HCT116 (cell line): ENCODE results near the gene CCDC137. TPM values are rescaled to one million over a fixed set of nuclear protein-coding genes. Genes with fewer than 3 reads are reported as not detected.

Source experiments
- ATAC-seq: fragments of 200-7000 bp; cut with Tn5 transposase; 2 replicates; pipeline ENCODE4 v1.9.1; 2020; ENCODE audit warnings: mild to moderate bottlenecking, moderate library complexity
- BruUV-seq: library from RNA; stranded (reverse); fragments of 400-500 nt; replicated peaks from 2 replicates; lab custom pipeline; 2021; lab: Mats Ljungman, UMichigan
- CTCF ChIA-PET: fragments of 300-600 bp; sonication (Branson Sonifier 250); formaldehyde crosslinking; loops from one replicate; lab custom pipeline; 2021; ENCODE audit warnings: antibody characterized with exemption; lab: Charles Lee
- POLR2A ChIA-PET: fragments of 300-600, 350-600 bp; sonication (Branson Sonifier 250); formaldehyde crosslinking; loops from one replicate; lab custom pipeline; 2021; ENCODE audit warnings: antibody characterized with exemption; lab: Charles Lee
- RAD21 ChIA-PET, 2 experiments: fragments of 300-600 bp; sonication (Branson Sonifier 250); formaldehyde crosslinking; loops; one replicate each; lab custom pipeline; 2023; ENCODE audit warnings: low total read pairs in 2 of 2; ENCODE audit not compliant: uncharacterized antibody in 2 of 2, unreplicated experiment in 2 of 2, low non-redundant PET in 1 of 2; lab: Charles Lee
- DNase-seq: peaks from one replicate; pipeline ENCODE4 v3.0.0-alpha.2; 2010; ENCODE audit warnings: low read depth, low spot score
- H2AFZ ChIP-seq: fragments of 200-600 bp; shearing (Covaris generic), sonication (generic); 2 replicates; pipeline ENCODE4 v1.6.1; 2017; ENCODE audit warnings: low read depth, mixed run types, mixed read lengths, antibody characterized with exemption, low read length; ENCODE audit not compliant: poor library complexity, severe bottlenecking
- H3K27ac ChIP-seq: 2 replicates; pipeline ENCODE4 v1.5.1; 2012; ENCODE audit warnings: low read depth, low read length
- H3K27me3 ChIP-seq: fragments of 200-600 bp; sonication (generic); 2 replicates; pipeline ENCODE4 v1.6.1; 2016; ENCODE audit warnings: mixed run types, low read length, mixed read lengths; ENCODE audit not compliant: insufficient read depth
- H3K36me3 ChIP-seq, 2 experiments: fragments of 200-500 bp in 1 of 2; fragments of 200-600 bp in 1 of 2; sonication (Bioruptor generic) in 1 of 2; sonication (generic) in 1 of 2; 2 replicates each; pipeline versions ENCODE4 v1.5.1 to v1.6.1; 2014 to 2016; ENCODE audit warnings: low read length in 2 of 2, inconsistent platforms in 1 of 2, mixed read lengths in 1 of 2, mixed run types in 1 of 2; ENCODE audit not compliant: insufficient read depth in 2 of 2, control insufficient read depth in 1 of 2
- H3K4me1 ChIP-seq, 2 experiments: fragments of 200-600 bp in 1 of 2; sonication (generic) in 1 of 2; 2 replicates each; pipeline versions ENCODE4 v1.5.1 to v1.6.1; 2012 to 2017; ENCODE audit warnings: low read length in 2 of 2, inconsistent platforms in 1 of 2, mild to moderate bottlenecking in 1 of 2, mixed read lengths in 1 of 2, mixed run types in 1 of 2, moderate library complexity in 1 of 2; ENCODE audit not compliant: insufficient read depth in 2 of 2, control insufficient read depth in 1 of 2
- H3K4me2 ChIP-seq: fragments of 200-600 bp; sonication (generic); 2 replicates; pipeline ENCODE4 v1.6.1; 2017; ENCODE audit warnings: mixed run types, low read length, mixed read lengths
- H3K4me3 ChIP-seq, 2 experiments: fragments of 200-600 bp in 1 of 2; sonication (generic) in 1 of 2; replicated peaks in 1 of 2; 2 replicates each; pipeline ENCODE4 v1.5.1; 2011 to 2016; ENCODE audit warnings: low read length in 2 of 2, control low read depth in 1 of 2, low read depth in 1 of 2, mild to moderate bottlenecking in 1 of 2, mixed read lengths in 1 of 2, mixed run types in 1 of 2
- H3K79me2 ChIP-seq: fragments of 200-600 bp; sonication (generic); 2 replicates; pipeline ENCODE4 v1.6.1; 2017; ENCODE audit warnings: mild to moderate bottlenecking, mixed run types, low read length, moderate library complexity, mixed read lengths; ENCODE audit not compliant: insufficient read depth
- H3K9ac ChIP-seq: fragments of 200-600 bp; sonication (generic); 2 replicates; pipeline ENCODE4 v1.6.1; 2016; ENCODE audit warnings: low read length, mixed read lengths
- H3K9me2 ChIP-seq: fragments of 200-600 bp; sonication (generic), shearing (Covaris generic); 2 replicates; pipeline ENCODE4 v1.6.1; 2017; ENCODE audit warnings: mixed run types, mild to moderate bottlenecking, moderate library complexity; ENCODE audit not compliant: insufficient read depth
- H3K9me3 ChIP-seq, 2 experiments: fragments of 200-500 bp in 1 of 2; fragments of 200-600 bp in 1 of 2; sonication (Bioruptor generic) in 1 of 2; sonication (generic) in 1 of 2; 2 replicates each; pipeline ENCODE4 v1.6.1; 2014 to 2017; ENCODE audit warnings: low read length in 2 of 2, mixed read lengths in 2 of 2, inconsistent platforms in 1 of 2, low read depth in 1 of 2, mild to moderate bottlenecking in 1 of 2, mixed run types in 1 of 2, moderate library complexity in 1 of 2; ENCODE audit not compliant: control insufficient read depth in 1 of 2, insufficient read depth in 1 of 2
- H4K20me1 ChIP-seq: fragments of 200-600 bp; sonication (generic), shearing (Covaris generic); 2 replicates; pipeline ENCODE4 v1.6.1; 2017; ENCODE audit warnings: mixed run types, mild to moderate bottlenecking, moderate library complexity; ENCODE audit not compliant: insufficient read depth
- CBX3 ChIP-seq: IDR thresholded peaks from 2 replicates; pipeline ENCODE4 v1.6.1; 2012; ENCODE audit warnings: low read depth
- EZH2 ChIP-seq: fragments of 200-600 bp; sonication (generic); IDR thresholded peaks from 2 replicates; pipeline ENCODE4 v1.6.1; 2017; ENCODE audit warnings: antibody characterized with exemption, mixed run types
- FOSL1 ChIP-seq: IDR thresholded peaks from 2 replicates; pipeline ENCODE4 v1.6.1; 2012; ENCODE audit warnings: low read depth
- POLR2A ChIP-seq: IDR thresholded peaks from 2 replicates; pipeline ENCODE4 v1.7.0; 2011; ENCODE audit warnings: borderline replicate concordance; ENCODE audit not compliant: insufficient read depth, insufficient read length; ENCODE audit errors: extremely low read depth
- SIN3A ChIP-seq: IDR thresholded peaks from 2 replicates; pipeline ENCODE4 v1.6.1; 2012; ENCODE audit warnings: low read depth
- TCF7L2 ChIP-seq: IDR thresholded peaks from 2 replicates; pipeline ENCODE4 v1.7.0; 2011; ENCODE audit warnings: borderline replicate concordance, inconsistent platforms; ENCODE audit not compliant: insufficient read depth, insufficient read length; ENCODE audit errors: extremely low read depth
- YY1 ChIP-seq: IDR thresholded peaks from 2 replicates; pipeline ENCODE4 v1.6.1; 2011; ENCODE audit warnings: low read length, low read depth, moderate library complexity, mild to moderate bottlenecking; ENCODE audit not compliant: insufficient replicate concordance; ENCODE audit errors: extremely low read depth
- intact Hi-C: fragments of 100-400 bp; cut with micrococcal nuclease; formaldehyde crosslinking; loops from 2 replicates; pipeline ENCODE4 v1.10.0; 2022
- total RNA-seq: library from RNA; stranded (reverse); gene quantifications from one replicate; pipeline ENCODE4 v1.2.1, GENCODE V29; 2021; ENCODE audit not compliant: unreplicated experiment
- TF ChIP-seq, protein P1 (sequence below): IDR thresholded peaks from 2 replicates; pipeline ENCODE4 v1.6.1; 2012; ENCODE audit warnings: low read depth
- TF ChIP-seq, protein P2 (sequence below): IDR thresholded peaks from 2 replicates; pipeline ENCODE4 v1.6.1; 2011; ENCODE audit warnings: mild to moderate bottlenecking, low read length, moderate library complexity; ENCODE audit not compliant: insufficient replicate concordance; ENCODE audit errors: extremely low read depth
- TF ChIP-seq, protein P3 (sequence below): IDR thresholded peaks from 2 replicates; pipeline ENCODE4 v1.6.1; 2012

CCDC137 gene
- total RNA-seq, 1 experiment from 2014 or later = 77.5 TPM

DNA sequence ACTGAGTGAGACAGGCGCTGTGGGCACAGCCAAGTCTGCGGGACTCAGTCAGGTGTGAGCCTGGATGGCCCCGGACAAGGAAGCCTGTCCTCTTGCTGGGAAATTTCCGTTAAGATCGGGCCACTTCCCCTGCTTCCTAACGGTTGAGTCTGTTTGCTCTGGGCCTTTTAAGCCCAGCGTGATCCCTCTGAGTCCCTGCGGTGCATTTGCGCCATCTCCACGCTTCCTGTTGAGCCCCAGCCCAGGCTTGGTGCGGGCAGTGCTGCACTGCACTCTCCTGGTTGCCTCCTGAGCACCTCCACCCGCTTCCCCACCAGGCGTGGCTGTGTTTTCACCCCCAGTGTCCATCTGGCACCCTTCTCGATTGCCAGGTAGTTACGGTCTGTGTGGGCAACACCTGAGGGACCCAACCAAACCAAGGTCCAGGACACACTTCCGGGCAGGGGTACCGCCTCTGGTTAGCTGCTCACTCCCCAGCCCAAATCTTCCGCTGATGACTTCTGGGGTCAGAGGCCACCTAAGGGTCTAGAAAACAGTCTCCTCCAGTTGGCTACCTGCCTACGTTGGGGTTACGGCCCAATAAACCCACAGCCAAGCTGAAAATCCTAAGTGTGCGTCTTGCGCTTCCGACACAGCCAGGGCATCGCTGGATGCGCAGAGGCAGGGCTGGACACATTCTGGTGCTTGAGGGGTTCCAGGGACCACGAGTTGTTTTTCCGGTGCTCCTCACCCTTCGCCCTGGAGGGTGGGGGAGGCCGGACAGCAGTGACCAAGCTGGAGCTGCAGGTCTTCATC, 44.2 kb downstream of the CCDC137 start:
- H3K27ac ChIP-seq = peak overlapping the region; percentile 96
- no peak for ATAC-seq

DNA sequence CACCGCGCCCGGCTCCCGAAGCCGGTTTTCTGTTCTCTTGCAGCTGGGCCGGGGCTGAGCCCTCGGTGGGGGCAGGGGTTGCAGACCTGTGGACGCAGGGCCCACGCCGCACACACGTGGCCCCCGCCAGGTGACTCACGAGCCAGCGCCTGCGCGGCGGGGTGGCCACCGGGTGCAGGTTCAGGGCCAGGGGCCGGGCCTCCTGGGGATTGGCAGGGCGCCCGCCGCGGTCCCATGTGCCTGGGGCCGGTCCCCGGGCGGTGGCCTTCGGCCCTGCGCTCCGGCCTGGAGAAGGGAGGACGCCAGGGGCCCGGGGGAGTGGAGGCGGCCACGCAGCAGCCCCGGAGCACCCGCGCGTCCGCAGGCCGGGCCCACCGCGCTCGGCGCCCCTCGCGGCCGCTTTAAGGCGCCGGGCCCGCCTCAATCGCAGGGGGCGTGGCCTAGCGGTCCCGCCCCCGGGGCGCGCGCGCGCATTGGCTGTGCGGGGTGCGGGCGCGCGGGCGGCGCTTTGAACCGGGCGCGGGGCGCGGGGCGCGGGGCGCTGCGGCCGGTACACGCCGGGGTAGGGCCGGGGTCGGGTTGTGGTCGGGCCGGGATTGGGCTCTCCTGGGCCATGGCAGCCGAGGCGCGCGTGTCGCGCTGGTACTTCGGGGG, 45.4 kb downstream of the CCDC137 start, which contains the start of gene SLC25A10:
TSS of gene SLC25A10 (plus strand) at position 471 of the 654 bp plus-strand sequence. CDS start at position 614, 143 bp downstream.
- peak within 1 kb of the TSS; percentile 96 for H3K27ac ChIP-seq
- H2AFZ ChIP-seq = no peak within 1 kb of the TSS
- no peaks in the 10 kb centered on the region for H4K20me1 ChIP-seq
- peaks cover 4 to 16% of the 10 kb centered on the region in 2 experiments; a peak in 3 of 4 replicates for H3K36me3 ChIP-seq
- H3K4me3 ChIP-seq = peak within 1 kb of the TSS; percentile 66 to 96
- no peaks in the 10 kb centered on the region for H3K9me3 ChIP-seq
- BruUV-seq = no TSS peak
- peak; percentile 68 for ATAC-seq
- peak; percentile 68 for DNase-seq
- peaks cover 43% of the 10 kb centered on the region for H3K79me2 ChIP-seq
- intact Hi-C loops = no loop called here
- peak within 1 kb of the TSS; percentile 93 for H3K9ac ChIP-seq
- H3K9me2 ChIP-seq = no peaks in the 10 kb centered on the region
- ChIA-PET CTCF (interaction anchor here (1.5 kb wide), 1 partner anchor 10 kb away, joined by 8 read pairs; no protein-coding TSS in a partner anchor), RAD21 (interaction anchor here in 1 of 2 experiments (1.2 kb wide), 1 partner anchor 10 kb away, joined by 4 read pairs; no protein-coding TSS in a partner anchor), POLR2A (interaction anchor here (0.8 to 1.9 kb wide), 4 partner anchors 9 to 216 kb away, joined by 3 to 5 read pairs (median 4); partner anchors contain the start of genes ARL16, HGS, MAFG and MRPL12)
- peak within 1 kb of the TSS; percentile 100 for H3K4me2 ChIP-seq
- H3K27me3 ChIP-seq = no peaks in the 10 kb centered on the region
- H3K4me1 ChIP-seq = peaks cover 32 to 48% of the 10 kb centered on the region in 2 experiments
- TF ChIP-seq, protein P1, sequence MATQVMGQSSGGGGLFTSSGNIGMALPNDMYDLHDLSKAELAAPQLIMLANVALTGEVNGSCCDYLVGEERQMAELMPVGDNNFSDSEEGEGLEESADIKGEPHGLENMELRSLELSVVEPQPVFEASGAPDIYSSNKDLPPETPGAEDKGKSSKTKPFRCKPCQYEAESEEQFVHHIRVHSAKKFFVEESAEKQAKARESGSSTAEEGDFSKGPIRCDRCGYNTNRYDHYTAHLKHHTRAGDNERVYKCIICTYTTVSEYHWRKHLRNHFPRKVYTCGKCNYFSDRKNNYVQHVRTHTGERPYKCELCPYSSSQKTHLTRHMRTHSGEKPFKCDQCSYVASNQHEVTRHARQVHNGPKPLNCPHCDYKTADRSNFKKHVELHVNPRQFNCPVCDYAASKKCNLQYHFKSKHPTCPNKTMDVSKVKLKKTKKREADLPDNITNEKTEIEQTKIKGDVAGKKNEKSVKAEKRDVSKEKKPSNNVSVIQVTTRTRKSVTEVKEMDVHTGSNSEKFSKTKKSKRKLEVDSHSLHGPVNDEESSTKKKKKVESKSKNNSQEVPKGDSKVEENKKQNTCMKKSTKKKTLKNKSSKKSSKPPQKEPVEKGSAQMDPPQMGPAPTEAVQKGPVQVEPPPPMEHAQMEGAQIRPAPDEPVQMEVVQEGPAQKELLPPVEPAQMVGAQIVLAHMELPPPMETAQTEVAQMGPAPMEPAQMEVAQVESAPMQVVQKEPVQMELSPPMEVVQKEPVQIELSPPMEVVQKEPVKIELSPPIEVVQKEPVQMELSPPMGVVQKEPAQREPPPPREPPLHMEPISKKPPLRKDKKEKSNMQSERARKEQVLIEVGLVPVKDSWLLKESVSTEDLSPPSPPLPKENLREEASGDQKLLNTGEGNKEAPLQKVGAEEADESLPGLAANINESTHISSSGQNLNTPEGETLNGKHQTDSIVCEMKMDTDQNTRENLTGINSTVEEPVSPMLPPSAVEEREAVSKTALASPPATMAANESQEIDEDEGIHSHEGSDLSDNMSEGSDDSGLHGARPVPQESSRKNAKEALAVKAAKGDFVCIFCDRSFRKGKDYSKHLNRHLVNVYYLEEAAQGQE = no peak
- TF ChIP-seq YY1 (peak; percentile 16), EZH2 (no peak), TCF7L2 (peak; percentile 99), CBX3 (no peak; the same call in 1 of the 2 replicates), SIN3A (peak; percentile 56; the same call in 1 of the 2 replicates)
- TF ChIP-seq, protein P2, sequence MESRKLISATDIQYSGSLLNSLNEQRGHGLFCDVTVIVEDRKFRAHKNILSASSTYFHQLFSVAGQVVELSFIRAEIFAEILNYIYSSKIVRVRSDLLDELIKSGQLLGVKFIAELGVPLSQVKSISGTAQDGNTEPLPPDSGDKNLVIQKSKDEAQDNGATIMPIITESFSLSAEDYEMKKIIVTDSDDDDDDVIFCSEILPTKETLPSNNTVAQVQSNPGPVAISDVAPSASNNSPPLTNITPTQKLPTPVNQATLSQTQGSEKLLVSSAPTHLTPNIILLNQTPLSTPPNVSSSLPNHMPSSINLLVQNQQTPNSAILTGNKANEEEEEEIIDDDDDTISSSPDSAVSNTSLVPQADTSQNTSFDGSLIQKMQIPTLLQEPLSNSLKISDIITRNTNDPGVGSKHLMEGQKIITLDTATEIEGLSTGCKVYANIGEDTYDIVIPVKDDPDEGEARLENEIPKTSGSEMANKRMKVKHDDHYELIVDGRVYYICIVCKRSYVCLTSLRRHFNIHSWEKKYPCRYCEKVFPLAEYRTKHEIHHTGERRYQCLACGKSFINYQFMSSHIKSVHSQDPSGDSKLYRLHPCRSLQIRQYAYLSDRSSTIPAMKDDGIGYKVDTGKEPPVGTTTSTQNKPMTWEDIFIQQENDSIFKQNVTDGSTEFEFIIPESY = peak; percentile 20
- TF ChIP-seq, protein P3, sequence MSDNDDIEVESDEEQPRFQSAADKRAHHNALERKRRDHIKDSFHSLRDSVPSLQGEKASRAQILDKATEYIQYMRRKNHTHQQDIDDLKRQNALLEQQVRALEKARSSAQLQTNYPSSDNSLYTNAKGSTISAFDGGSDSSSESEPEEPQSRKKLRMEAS = peak; percentile 98

More for the DNA sequence above, 44.2 kb downstream of the CCDC137 start:
- CTCF ChIA-PET = no interaction called here
- no peaks in the 10 kb centered on the region for H3K9me3 ChIP-seq
- TF ChIP-seq FOSL1 (no peak), POLR2A (peak; percentile 55)
- no peaks in the 10 kb centered on the region for H3K27me3 ChIP-seq
- no peaks in the 10 kb centered on the region for H4K20me1 ChIP-seq
- H3K4me3 ChIP-seq = peak overlapping the region in 1 of 2 experiments; percentile 96; a peak in 3 of 4 replicates
- peaks cover 11 to 25% of the 10 kb centered on the region in 2 experiments; a peak in 3 of 4 replicates for H3K36me3 ChIP-seq
- H3K4me1 ChIP-seq = peaks cover 32 to 48% of the 10 kb centered on the region in 2 experiments
- intact Hi-C loops = no loop called here
- POLR2A ChIA-PET = interaction anchor here (0.8 to 1.5 kb wide), 2 partner anchors 8 to 28 kb away, joined by 3 to 5 read pairs; partner anchors contain the start of genes ARL16, HGS and MRPL12
- BruUV-seq = no TSS peak
- no peak overlapping the region for H2AFZ ChIP-seq
- DNase-seq = no peak
- H3K4me2 ChIP-seq = peak overlapping the region; percentile 100
- H3K9ac ChIP-seq = peak overlapping the region; percentile 93
- H3K9me2 ChIP-seq = no peaks in the 10 kb centered on the region
- RAD21 ChIA-PET = no interaction called here
- peaks cover 53% of the 10 kb centered on the region for H3K79me2 ChIP-seq
